ENCODE measurements around the gene TRAF3IP1. TPM values are rescaled to one million over a fixed set of nuclear protein-coding genes. Genes with fewer than 3 reads are reported as not detected.

TRAF3IP1 gene
- total and polyA plus RNA-seq, 11 donors = 3.8 to 20.3 (median 12.4) TPM

- Histone ChIP-seq H3K4me1 (peaks cover 0 to 7% (median 0%) of the 10 kb centered on the region in 12 donors), H3K27ac (no peak overlapping the region), H3K4me3 (no peak overlapping the region), H3K9me3 (no peaks in the 10 kb centered on the region), H3K27me3 (no peaks in the 10 kb centered on the region), H3K36me3 (peaks cover 0 to 24% (median 9%) of the 10 kb centered on the region in 9 donors)
- no peak for DNase-seq
- TF ChIP-seq, protein P1, sequence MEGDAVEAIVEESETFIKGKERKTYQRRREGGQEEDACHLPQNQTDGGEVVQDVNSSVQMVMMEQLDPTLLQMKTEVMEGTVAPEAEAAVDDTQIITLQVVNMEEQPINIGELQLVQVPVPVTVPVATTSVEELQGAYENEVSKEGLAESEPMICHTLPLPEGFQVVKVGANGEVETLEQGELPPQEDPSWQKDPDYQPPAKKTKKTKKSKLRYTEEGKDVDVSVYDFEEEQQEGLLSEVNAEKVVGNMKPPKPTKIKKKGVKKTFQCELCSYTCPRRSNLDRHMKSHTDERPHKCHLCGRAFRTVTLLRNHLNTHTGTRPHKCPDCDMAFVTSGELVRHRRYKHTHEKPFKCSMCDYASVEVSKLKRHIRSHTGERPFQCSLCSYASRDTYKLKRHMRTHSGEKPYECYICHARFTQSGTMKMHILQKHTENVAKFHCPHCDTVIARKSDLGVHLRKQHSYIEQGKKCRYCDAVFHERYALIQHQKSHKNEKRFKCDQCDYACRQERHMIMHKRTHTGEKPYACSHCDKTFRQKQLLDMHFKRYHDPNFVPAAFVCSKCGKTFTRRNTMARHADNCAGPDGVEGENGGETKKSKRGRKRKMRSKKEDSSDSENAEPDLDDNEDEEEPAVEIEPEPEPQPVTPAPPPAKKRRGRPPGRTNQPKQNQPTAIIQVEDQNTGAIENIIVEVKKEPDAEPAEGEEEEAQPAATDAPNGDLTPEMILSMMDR (IDR thresholded peaks at IDR 0.05) = no peak
- TF ChIP-seq POLR2A (IDR thresholded peaks at IDR 0.05) = no peak
- intact Hi-C loops (cut with DNase I) = no loop called here
- ATAC-seq = no peak
- 93 to 95% (median 94%) methylated on average over 9 of the region's 9 CpGs for WGBS, 4 donors
These were observed 21.2 kb downstream of the TRAF3IP1 start for GRCh38 chr2:238341536-238341935.

DNA sequence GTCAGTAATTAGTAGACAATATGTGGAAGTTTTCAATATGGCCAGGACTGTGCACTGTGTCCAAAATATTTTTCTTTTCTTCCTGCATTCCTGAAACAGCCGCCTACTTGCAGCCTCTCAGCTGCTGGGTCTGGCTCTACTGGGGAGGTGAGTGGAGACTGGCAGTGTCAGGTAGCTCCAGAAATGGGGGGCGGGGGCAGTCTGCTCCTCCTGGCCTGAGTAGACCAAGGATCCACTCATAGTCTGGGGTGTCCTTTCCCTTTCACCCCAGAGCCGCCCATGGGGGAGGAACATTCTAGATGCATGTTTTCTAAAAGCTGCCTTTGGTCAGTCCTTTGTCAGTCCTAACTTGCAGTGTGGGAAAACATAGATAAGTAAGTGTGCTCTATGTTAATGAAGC, 23.7 kb downstream of the TRAF3IP1 start:
- intact Hi-C loops (cut with DNase I) = no loop called here
- Histone ChIP-seq H3K4me3 (no peak overlapping the region), H3K9me3 (no peaks in the 10 kb centered on the region), H3K27me3 (no peaks in the 10 kb centered on the region), H3K27ac (no peak overlapping the region), H3K36me3 (peaks cover 0 to 28% (median 17%) of the 10 kb centered on the region in 9 donors), H3K4me1 (no peaks in the 10 kb centered on the region)
- WGBS, 4 donors = 85 to 93% (median 89%) methylated on average over 2 to 3 of the region's 3 CpGs
- no peak for ATAC-seq
- TF ChIP-seq, protein P1 (IDR thresholded peaks at IDR 0.05) = no peak
- no peak for TF ChIP-seq POLR2A (IDR thresholded peaks at IDR 0.05)
- no peak for DNase-seq

- no peak for DNase-seq
- Histone ChIP-seq H3K36me3 (peaks cover 0 to 33% (median 17%) of the 10 kb centered on the region in 9 donors), H3K27me3 (no peaks in the 10 kb centered on the region), H3K4me3 (no peak overlapping the region), H3K9me3 (no peaks in the 10 kb centered on the region), H3K27ac (no peak overlapping the region), H3K4me1 (no peaks in the 10 kb centered on the region)
- WGBS, 4 donors = 93 to 99% (median 94%) methylated on average over 10 of the region's 10 CpGs
- no peak for ATAC-seq
- intact Hi-C loops (cut with DNase I) = no loop called here
- TF ChIP-seq, protein P1 (IDR thresholded peaks at IDR 0.05) = no peak
- TF ChIP-seq POLR2A (IDR thresholded peaks at IDR 0.05) = no peak
These were observed 24.2 kb downstream of the TRAF3IP1 start for GRCh38 chr2:238344517-238344916.

DNA sequence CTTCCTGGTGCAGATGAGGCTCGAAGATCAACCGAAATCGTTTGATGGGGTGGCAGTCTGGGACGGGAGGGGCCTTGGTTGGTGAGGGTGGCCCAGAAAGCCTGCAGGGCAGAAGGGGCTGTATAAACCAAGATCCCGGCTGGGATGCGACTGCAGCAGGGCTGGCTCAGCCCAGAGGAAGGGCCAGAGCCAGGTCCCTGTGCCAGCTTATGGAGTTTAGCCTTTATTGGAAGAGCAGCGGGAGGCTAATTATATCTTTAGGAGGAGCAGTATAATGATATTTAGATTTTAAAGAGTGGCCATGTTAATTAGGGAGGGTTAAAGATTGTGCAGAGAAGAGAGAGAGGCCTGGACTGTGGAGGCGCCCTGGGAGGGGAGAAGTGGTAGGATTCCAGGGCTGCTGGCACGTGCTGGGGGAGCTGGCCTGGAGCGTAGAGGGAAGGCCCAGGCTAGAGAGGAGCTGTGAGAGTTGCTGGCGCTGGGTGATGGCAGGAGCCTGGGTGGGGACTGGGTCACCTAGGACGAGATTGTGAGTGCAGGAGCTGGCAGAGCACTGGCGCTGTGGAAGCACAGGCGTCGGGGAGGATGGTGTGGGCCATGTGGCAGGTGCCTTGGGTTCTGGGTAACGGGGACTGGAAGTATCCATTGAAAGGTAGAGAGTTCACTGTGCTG, 25.1 kb downstream of the TRAF3IP1 start:
- H3K4me3 ChIP-seq = no peak overlapping the region
- H3K36me3 ChIP-seq = peaks cover 0 to 42% (median 22%) of the 10 kb centered on the region in 9 donors
- TF ChIP-seq, protein P1 (IDR thresholded peaks at IDR 0.05) = no peak
- no peak for TF ChIP-seq POLR2A (IDR thresholded peaks at IDR 0.05)
- H3K9me3 ChIP-seq = no peaks in the 10 kb centered on the region
- no peaks in the 10 kb centered on the region for H3K4me1 ChIP-seq
- ATAC-seq (peak; percentile 72 to 92 (median 88)), DNase-seq (peak in 2 of 5 donors; percentile 68 to 70)
- intact Hi-C loops (cut with DNase I) = no loop called here
- no peaks in the 10 kb centered on the region for H3K27me3 ChIP-seq
- WGBS, 4 donors = 79 to 90% (median 88%) methylated on average over 16 of the region's 16 CpGs
- H3K27ac ChIP-seq = peak overlapping the region in 4 of 12 donors; percentile 12 to 23 (median 20)
